ENCODE results near the gene CUL1. TPM values are rescaled to one million over a fixed set of nuclear protein-coding genes. Genes with fewer than 3 reads are reported as not detected.
A peak's percentile ranks its signal among the peaks of the same experiment; 100 is the strongest.
"Not testable (repeated sequence)": the region's sequence is repeated elsewhere in the genome, so short reads cannot be mapped to it uniquely, and the experiment has no call there.

Gene CUL1
- total and polyA plus RNA-seq, 3 experiments from 2014 or later, result 58.3 to 93.4 (median 92.2) TPM

DNA sequence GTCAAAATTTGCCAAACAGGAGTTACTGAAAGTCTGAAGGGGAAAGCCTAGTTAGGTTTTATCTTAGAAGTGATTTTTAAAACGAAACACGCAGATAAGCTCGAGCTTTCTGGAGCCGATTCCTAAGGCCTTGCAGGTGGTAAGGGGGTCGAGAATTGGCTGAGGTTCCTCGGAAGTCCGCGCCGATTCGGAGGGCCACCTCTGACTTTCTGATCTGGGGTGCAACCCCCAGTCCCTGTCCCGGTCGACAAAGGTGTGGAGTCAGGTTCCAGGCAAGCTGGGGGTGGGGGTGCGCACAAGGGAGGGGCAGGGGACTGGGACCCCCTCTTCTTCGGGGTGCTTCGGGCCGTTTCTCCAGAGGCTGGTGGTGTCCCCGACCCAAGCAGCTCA is 701 bp upstream of the CUL1 start:
- ChIA-PET CTCF (interaction anchor here (0.9 to 1.4 kb wide), 5 partner anchors 11 to 258 kb away, joined by 3 to 5 read pairs (median 4); no protein-coding TSS in a partner anchor), POLR2A (interaction anchor here (0.6 to 2.5 kb wide), 7 partner anchors 75 to 289 kb away, joined by 3 to 11 read pairs (median 3); no protein-coding TSS in a partner anchor)
- peak overlapping the region; percentile 80 for H3K27ac ChIP-seq (ENCODE audit: low read depth, low read length)
- H3K4me1 Mint-ChIP-seq, result peaks cover 41 to 55% (median 50%) of the 10 kb centered on the region in 3 donors
- no peaks in the 10 kb centered on the region for H3K36me3 ChIP-seq (ENCODE audit: insufficient read depth, low read length)
- H3K27me3 Mint-ChIP-seq, result no peaks in the 10 kb centered on the region
- no peaks in the 10 kb centered on the region for H3K9me3 Mint-ChIP-seq
- peak in 1 of 5 donors; percentile 27 for DNase-seq
- H3K4me1 ChIP-seq (ENCODE audit: insufficient read depth, low read length), result peaks cover 38% of the 10 kb centered on the region
- H3K9me3 ChIP-seq (ENCODE audit: low read length), result no peaks in the 10 kb centered on the region
- H3K4me3 ChIP-seq (ENCODE audit: low read length), result peak overlapping the region; percentile 63
- H3K4me3 Mint-ChIP-seq, result peak overlapping the region; percentile 84 to 90 (median 88)
- H3K36me3 Mint-ChIP-seq, result peaks cover 0 to 6% (median 0%) of the 10 kb centered on the region in 3 donors
- H3K27ac Mint-ChIP-seq, result peak overlapping the region; percentile 88 to 95 (median 94)
- H3K27me3 ChIP-seq (ENCODE audit: insufficient read depth, low read length, poor library complexity, severe bottlenecking), result no peaks in the 10 kb centered on the region

DNA sequence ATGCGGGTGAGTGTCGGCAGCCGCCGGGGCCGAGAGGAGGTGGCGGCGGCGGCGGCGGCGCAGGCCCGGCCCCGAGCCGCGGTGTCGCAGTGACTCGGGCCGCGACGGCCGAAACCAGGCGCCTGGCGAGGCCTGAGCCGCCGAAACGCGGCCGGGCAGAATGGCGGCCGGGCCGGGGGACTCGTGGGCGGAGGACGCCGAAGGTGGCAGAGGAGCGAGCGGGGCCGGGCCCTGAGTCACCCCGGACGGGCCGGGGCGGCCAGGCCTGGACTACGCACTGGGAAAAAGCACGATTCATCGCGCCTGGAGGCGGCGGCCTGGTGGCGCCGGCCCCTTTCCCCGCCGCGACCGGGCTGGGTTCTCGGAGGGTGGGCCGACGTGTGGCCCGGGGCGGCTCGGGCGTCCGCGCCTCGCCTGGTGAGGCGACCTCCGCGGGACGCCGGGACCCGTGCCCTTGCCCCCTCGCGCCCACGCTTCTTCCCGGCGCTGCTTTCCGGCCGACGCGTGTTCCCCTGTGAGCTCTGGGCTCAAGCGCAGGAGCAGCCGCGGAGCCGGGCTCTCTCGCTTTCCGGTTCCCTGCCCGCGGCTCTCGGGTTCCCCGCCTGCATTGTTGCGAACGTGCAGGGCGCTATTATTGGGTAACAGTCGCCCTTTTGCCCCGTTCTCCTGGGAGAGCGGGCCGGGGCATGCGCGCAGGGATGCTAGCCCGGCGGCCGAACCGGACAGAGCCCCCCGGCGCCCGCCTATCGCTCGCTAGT is 500 bp downstream of the CUL1 start:
- ChIA-PET POLR2A (interaction anchor here (1.0 to 2.5 kb wide), 8 partner anchors 9 to 448 kb away, joined by 3 to 11 read pairs (median 5); partner anchors contain the start of gene ZNF398), CTCF (interaction anchor here (1.0 to 1.4 kb wide), 4 partner anchors 10 to 264 kb away, joined by 3 to 5 read pairs (median 4); no protein-coding TSS in a partner anchor)
- H3K27ac Mint-ChIP-seq, result peak overlapping the region; percentile 57 to 92 (median 78)
- no peaks in the 10 kb centered on the region for H3K36me3 ChIP-seq (ENCODE audit: insufficient read depth, low read length)
- H3K9me3 Mint-ChIP-seq, result no peaks in the 10 kb centered on the region
- peak in 4 of 5 donors; percentile 20 to 72 (median 42) for DNase-seq
- H3K4me3 Mint-ChIP-seq, result peak overlapping the region; percentile 77 to 91 (median 82)
- peaks cover 47 to 66% (median 59%) of the 10 kb centered on the region in 3 donors for H3K4me1 Mint-ChIP-seq
- H3K9me3 ChIP-seq (ENCODE audit: low read length), result no peaks in the 10 kb centered on the region
- H3K4me3 ChIP-seq (ENCODE audit: low read length), result peak overlapping the region; percentile 72
- peaks cover 48% of the 10 kb centered on the region for H3K4me1 ChIP-seq (ENCODE audit: insufficient read depth, low read length)
- H3K36me3 Mint-ChIP-seq, result peaks cover 0 to 6% (median 0%) of the 10 kb centered on the region in 3 donors
- H3K27me3 ChIP-seq (ENCODE audit: insufficient read depth, low read length, poor library complexity, severe bottlenecking), result no peaks in the 10 kb centered on the region
- H3K27ac ChIP-seq (ENCODE audit: low read depth, low read length), result peak overlapping the region; percentile 80
- no peaks in the 10 kb centered on the region for H3K27me3 Mint-ChIP-seq

DNA sequence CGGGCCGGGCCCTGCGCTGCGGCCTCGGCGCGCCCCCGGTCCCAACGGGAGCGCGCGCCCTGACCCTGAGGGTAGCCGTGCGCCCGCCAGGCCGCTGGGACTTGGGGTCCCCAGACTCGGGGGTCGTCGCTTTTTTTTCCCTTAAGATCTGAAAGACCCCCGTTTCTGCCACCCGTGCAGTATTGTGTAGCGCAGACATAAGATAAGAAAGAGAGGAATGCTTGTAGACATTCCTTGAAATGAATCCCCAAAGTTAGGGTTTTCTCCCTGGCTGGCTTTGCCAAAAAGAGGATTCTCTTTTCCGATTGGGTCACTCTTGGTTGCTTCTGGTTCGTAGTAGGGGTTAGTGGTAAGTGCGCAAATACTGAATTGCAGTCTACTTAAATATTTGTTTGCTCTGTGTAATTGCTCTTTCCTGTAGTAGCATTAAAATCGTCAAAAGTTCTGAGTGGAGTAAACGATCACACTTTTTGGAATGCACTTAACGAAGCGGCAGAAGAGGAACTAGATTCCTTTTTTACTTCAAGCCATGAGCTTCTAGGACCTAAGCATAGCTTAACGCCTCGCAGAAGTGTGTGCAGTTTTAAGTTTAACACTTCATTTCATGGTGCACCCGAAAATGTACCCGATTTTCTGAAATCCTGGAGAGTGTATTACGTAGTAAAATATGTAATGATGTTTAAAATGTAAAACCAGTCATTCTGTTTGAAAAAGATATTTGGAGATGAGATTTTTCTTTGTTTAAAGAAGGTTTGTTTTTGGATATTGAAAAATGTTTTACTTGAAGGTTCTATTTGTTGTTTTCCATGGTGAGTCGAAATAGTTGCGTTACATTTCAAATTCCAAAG is 1.3 kb downstream of the CUL1 start:
- ChIA-PET POLR2A (interaction anchor here (0.5 to 2.5 kb wide), 6 partner anchors 22 to 447 kb away, joined by 3 to 11 read pairs (median 4); partner anchors contain the start of gene ZNF398), CTCF (interaction anchor here (0.7 to 0.9 kb wide), 2 partner anchors 156 to 263 kb away, joined by 3 read pairs; no protein-coding TSS in a partner anchor)

DNA sequence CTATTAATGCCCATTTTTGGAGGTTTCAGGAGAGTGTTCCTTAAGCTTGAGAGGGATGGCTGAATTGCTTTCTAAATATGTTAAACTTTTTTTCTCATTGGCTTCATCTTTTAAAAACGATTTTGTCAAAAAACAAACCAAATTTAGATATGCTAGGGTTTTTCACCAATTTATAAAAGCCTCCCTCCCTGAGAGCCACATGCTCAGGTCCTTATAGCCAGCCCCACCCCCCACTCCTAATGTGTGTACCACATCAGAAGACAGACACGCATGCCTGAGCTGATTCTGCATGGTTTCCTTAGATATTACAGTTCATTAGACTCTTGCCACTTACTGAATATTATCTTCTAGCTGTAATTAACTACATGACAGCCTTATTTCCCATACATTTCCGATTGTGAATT is 2.0 kb downstream of the CUL1 start:
- peaks cover 0 to 6% (median 0%) of the 10 kb centered on the region in 3 donors for H3K36me3 Mint-ChIP-seq
- peaks cover 62% of the 10 kb centered on the region for H3K4me1 ChIP-seq (ENCODE audit: insufficient read depth, low read length)
- peak overlapping the region; percentile 82 to 96 (median 90) for H3K4me3 Mint-ChIP-seq
- H3K36me3 ChIP-seq (ENCODE audit: insufficient read depth, low read length), result no peaks in the 10 kb centered on the region
- no peaks in the 10 kb centered on the region for H3K27me3 Mint-ChIP-seq
- H3K27ac ChIP-seq (ENCODE audit: low read depth, low read length), result peak overlapping the region; percentile 80
- no peaks in the 10 kb centered on the region for H3K9me3 ChIP-seq (ENCODE audit: low read length)
- CTCF ChIA-PET, result interaction anchor here (0.7 to 0.9 kb wide), 2 partner anchors 155 to 263 kb away, joined by 3 read pairs; no protein-coding TSS in a partner anchor
- H3K27ac Mint-ChIP-seq, result peak overlapping the region; percentile 34 to 95 (median 69)
- no peaks in the 10 kb centered on the region for H3K9me3 Mint-ChIP-seq
- H3K4me3 ChIP-seq (ENCODE audit: low read length), result peak overlapping the region; percentile 72
- DNase-seq, result peak in 4 of 5 donors; percentile 9 to 56 (median 28)
- H3K27me3 ChIP-seq (ENCODE audit: insufficient read depth, low read length, poor library complexity, severe bottlenecking), result no peaks in the 10 kb centered on the region
- POLR2A ChIA-PET, result interaction anchor here (0.5 to 1.4 kb wide), 4 partner anchors 21 to 268 kb away, joined by 3 to 5 read pairs (median 4); no protein-coding TSS in a partner anchor
- peaks cover 57 to 79% (median 72%) of the 10 kb centered on the region in 3 donors for H3K4me1 Mint-ChIP-seq

More for the DNA sequence above, 1.3 kb downstream of the CUL1 start:
- DNase-seq, result peak in 1 of 5 donors; percentile 15
- peak overlapping the region; percentile 35 to 95 (median 85) for H3K27ac Mint-ChIP-seq
- no peaks in the 10 kb centered on the region for H3K9me3 ChIP-seq (ENCODE audit: low read length)
- H3K27ac ChIP-seq (ENCODE audit: low read depth, low read length), result peak overlapping the region; percentile 80
- no peaks in the 10 kb centered on the region for H3K27me3 ChIP-seq (ENCODE audit: insufficient read depth, low read length, poor library complexity, severe bottlenecking)
- H3K4me1 ChIP-seq (ENCODE audit: insufficient read depth, low read length), result peaks cover 56% of the 10 kb centered on the region
- peaks cover 0 to 6% (median 0%) of the 10 kb centered on the region in 3 donors for H3K36me3 Mint-ChIP-seq
- H3K4me3 Mint-ChIP-seq, result peak overlapping the region; percentile 82 to 96 (median 90)
- H3K36me3 ChIP-seq (ENCODE audit: insufficient read depth, low read length), result no peaks in the 10 kb centered on the region
- peaks cover 53 to 73% (median 66%) of the 10 kb centered on the region in 3 donors for H3K4me1 Mint-ChIP-seq
- H3K27me3 Mint-ChIP-seq, result no peaks in the 10 kb centered on the region
- H3K4me3 ChIP-seq (ENCODE audit: low read length), result peak overlapping the region; percentile 72
- H3K9me3 Mint-ChIP-seq, result no peaks in the 10 kb centered on the region

DNA sequence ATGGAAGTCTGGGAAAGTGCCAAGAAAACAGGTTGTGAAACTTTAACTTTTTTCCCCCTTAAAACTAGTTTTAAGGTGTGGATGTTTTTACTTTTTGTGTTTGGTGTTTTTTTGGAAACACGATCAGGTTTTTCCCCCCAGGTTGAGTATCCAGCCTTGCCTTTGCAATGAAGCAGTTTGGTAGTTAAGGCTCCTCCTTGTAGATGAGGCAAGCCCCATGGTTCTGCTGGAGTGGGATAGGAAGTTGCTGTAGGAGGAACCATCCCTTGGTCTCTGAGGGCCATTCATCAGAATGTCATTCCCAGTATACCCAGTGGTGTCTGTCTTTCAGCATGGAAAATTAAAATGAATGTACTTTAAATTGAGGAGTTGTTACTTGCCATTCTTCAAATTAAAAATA is 2.7 kb downstream of the CUL1 start:
- Histone ChIP-seq H3K4me1 (ENCODE audit: insufficient read depth, low read length) (peaks cover 69% of the 10 kb centered on the region), H3K4me3 (ENCODE audit: low read length) (peak overlapping the region; percentile 18)
- CTCF ChIA-PET, result no interaction called here

DNA sequence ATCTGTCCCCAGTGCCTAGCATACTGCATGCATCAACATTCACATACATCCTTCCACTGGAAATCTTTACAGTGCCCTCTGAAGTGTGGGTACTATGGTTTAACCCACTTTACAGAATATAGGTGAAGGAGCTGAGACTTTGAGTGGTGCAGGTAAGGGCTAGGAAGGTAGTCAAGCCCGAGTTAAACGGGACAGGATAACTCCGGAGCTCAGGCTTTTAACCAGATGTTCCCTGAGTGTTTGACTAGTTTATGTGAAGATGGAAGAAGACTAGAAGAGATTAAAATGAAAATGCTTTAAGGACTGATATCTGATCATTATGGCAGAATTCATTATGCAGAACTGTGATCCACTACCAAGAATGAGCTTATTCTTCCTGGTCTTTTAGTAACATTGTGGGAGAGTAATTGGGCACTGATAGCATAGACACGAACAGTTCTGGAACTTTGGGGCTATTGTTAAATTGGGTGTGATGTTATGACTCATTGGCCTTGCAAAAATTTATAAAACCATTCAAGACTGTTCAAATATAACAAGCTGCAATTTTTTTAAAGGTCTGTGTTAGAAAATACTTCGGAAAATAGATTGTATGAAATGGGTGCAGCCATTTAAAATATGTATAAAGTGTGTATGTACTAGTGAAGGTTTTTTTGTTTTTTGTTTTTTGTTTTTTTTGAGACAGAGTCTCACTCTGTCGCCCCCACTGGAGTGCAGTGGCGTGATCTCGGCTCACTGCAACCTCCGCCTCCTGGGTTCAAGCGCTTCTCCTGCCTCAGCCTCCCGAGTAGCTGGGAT is 4.4 kb downstream of the CUL1 start:
- H3K4me3 ChIP-seq (ENCODE audit: low read length), result peak overlapping the region; percentile 10
- Mint-ChIP-seq H3K9me3 (no peaks in the 10 kb centered on the region), H3K27me3 (no peaks in the 10 kb centered on the region), H3K4me1 (peaks cover 67 to 81% (median 79%) of the 10 kb centered on the region in 3 donors), H3K36me3 (peaks cover 0 to 3% (median 0%) of the 10 kb centered on the region in 3 donors), H3K27ac (peak overlapping the region in 2 of 8 donors; percentile 34 to 61), H3K4me3 (peak overlapping the region in 5 of 7 donors; percentile 8 to 83 (median 41))
- H3K9me3 ChIP-seq (ENCODE audit: low read length), result no peaks in the 10 kb centered on the region
- POLR2A ChIA-PET, result no interaction called here
- H3K4me1 ChIP-seq (ENCODE audit: insufficient read depth, low read length), result peaks cover 74% of the 10 kb centered on the region
- no peaks in the 10 kb centered on the region for H3K27me3 ChIP-seq (ENCODE audit: insufficient read depth, low read length, poor library complexity, severe bottlenecking)
- H3K36me3 ChIP-seq (ENCODE audit: insufficient read depth, low read length), result no peaks in the 10 kb centered on the region
- CTCF ChIA-PET, result interaction anchor here (0.7 kb wide), 2 partner anchors 18 to 260 kb away, joined by 3 to 4 read pairs; no protein-coding TSS in a partner anchor
- no peak for DNase-seq
- no peak overlapping the region for H3K27ac ChIP-seq (ENCODE audit: low read depth, low read length)

More for the DNA sequence above, 2.7 kb downstream of the CUL1 start:
- no peak for DNase-seq
- POLR2A ChIA-PET, result interaction anchor here (0.5 kb wide), 1 partner anchor 268 kb away, joined by 3 read pairs; no protein-coding TSS in a partner anchor
- Mint-ChIP-seq H3K27me3 (no peaks in the 10 kb centered on the region), H3K4me1 (peaks cover 65 to 80% (median 77%) of the 10 kb centered on the region in 3 donors), H3K36me3 (peaks cover 0 to 6% (median 0%) of the 10 kb centered on the region in 3 donors), H3K4me3 (peak overlapping the region; percentile 61 to 96 (median 90)), H3K27ac (peak overlapping the region in 3 of 8 donors; percentile 44 to 83 (median 83)), H3K9me3 (no peaks in the 10 kb centered on the region)
- Histone ChIP-seq H3K36me3 (ENCODE audit: insufficient read depth, low read length) (no peaks in the 10 kb centered on the region), H3K27ac (ENCODE audit: low read depth, low read length) (no peak overlapping the region), H3K27me3 (ENCODE audit: insufficient read depth, low read length, poor library complexity, severe bottlenecking) (no peaks in the 10 kb centered on the region), H3K9me3 (ENCODE audit: low read length) (no peaks in the 10 kb centered on the region)

DNA sequence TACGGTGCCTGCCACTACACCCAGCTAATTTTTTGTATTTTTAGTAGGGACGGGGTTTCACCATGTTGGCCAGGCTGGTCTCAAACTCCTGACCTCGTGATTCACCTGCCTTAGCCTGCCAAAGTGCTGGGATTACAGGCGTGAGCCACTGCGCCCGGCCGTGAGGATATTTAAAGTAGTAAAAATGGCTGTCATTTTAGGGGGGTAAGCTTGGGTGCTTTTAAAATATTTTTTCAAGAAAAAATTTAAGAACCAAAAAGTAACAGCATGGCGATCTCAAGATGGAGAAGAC is 4.9 kb downstream of the CUL1 start:
- H3K27me3 Mint-ChIP-seq; DNase-seq; H3K9me3 Mint-ChIP-seq; H3K9me3 ChIP-seq (ENCODE audit: low read length); H3K27me3 ChIP-seq (ENCODE audit: insufficient read depth, low read length, poor library complexity, severe bottlenecking); H3K4me3 Mint-ChIP-seq; H3K36me3 ChIP-seq (ENCODE audit: insufficient read depth, low read length); H3K27ac ChIP-seq (ENCODE audit: low read depth, low read length); H3K4me3 ChIP-seq (ENCODE audit: low read length); POLR2A ChIA-PET; H3K27ac Mint-ChIP-seq; H3K36me3 Mint-ChIP-seq: not testable (repeated sequence)
- H3K4me1 ChIP-seq (ENCODE audit: insufficient read depth, low read length), result peaks cover 79% of the 10 kb centered on the region
- H3K4me1 Mint-ChIP-seq, result peaks cover 72 to 86% (median 84%) of the 10 kb centered on the region in 3 donors
- CTCF ChIA-PET, result interaction anchor here (0.7 kb wide), 1 partner anchor 18 kb away, joined by 3 read pairs; no protein-coding TSS in a partner anchor
